ENCODE results near the gene BCL2. TPM values are rescaled to one million over a fixed set of nuclear protein-coding genes. Genes with fewer than 3 reads are reported as not detected.

Gene BCL2
- total RNA-seq, 4 donors from 2014 or later = 16.2 to 54.5 (median 20.7) TPM

GRCh38 chr18:63213936-63214671, 105.5 kb downstream of the BCL2 start:
- peak overlapping the region in 2 of 4 donors; percentile 35 to 58 for H3K27ac ChIP-seq
- peaks cover 0 to 7% (median 0%) of the 10 kb centered on the region in 4 donors for H3K4me1 ChIP-seq
- no peak overlapping the region for H3K4me3 ChIP-seq
- H3K27me3 ChIP-seq = no peaks in the 10 kb centered on the region
- no peak for TF ChIP-seq POLR2A (IDR thresholded peaks at IDR 0.05)
- TF ChIP-seq CTCF (IDR thresholded peaks at IDR 0.05) = no peak
- H3K36me3 ChIP-seq = no peaks in the 10 kb centered on the region
- no peaks in the 10 kb centered on the region for H3K9me3 ChIP-seq
- no peak for DNase-seq

GRCh38 chr18:63213331-63213900, 106.2 kb downstream of the BCL2 start:
- no peak overlapping the region for H3K4me3 ChIP-seq
- no peaks in the 10 kb centered on the region for H3K36me3 ChIP-seq
- TF ChIP-seq POLR2A (IDR thresholded peaks at IDR 0.05) = no peak
- no peak for TF ChIP-seq CTCF (IDR thresholded peaks at IDR 0.05)
- no peaks in the 10 kb centered on the region for H3K27me3 ChIP-seq
- peaks cover 0 to 7% (median 0%) of the 10 kb centered on the region in 4 donors for H3K4me1 ChIP-seq
- H3K27ac ChIP-seq = peak overlapping the region in 3 of 4 donors; percentile 11 to 58 (median 40)
- DNase-seq = no peak
- no peaks in the 10 kb centered on the region for H3K9me3 ChIP-seq

- DNase-seq = no peak
- Histone ChIP-seq H3K4me3 (no peak overlapping the region), H3K27me3 (no peaks in the 10 kb centered on the region), H3K36me3 (no peaks in the 10 kb centered on the region), H3K9me3 (no peaks in the 10 kb centered on the region), H3K4me1 (peaks cover 0 to 14% (median 0%) of the 10 kb centered on the region in 4 donors), H3K27ac (no peak overlapping the region)
- TF ChIP-seq POLR2A (IDR thresholded peaks at IDR 0.05) = no peak
- TF ChIP-seq CTCF (IDR thresholded peaks at IDR 0.05) = no peak
These were observed 109.0 kb downstream of the BCL2 start for GRCh38 chr18:63210521-63210920.

- Histone ChIP-seq H3K27me3 (no peaks in the 10 kb centered on the region), H3K27ac (peak overlapping the region in 1 of 4 donors; percentile 68), H3K9me3 (no peaks in the 10 kb centered on the region), H3K4me1 (peaks cover 0 to 14% (median 0%) of the 10 kb centered on the region in 4 donors), H3K36me3 (no peaks in the 10 kb centered on the region), H3K4me3 (no peak overlapping the region)
- no peak for DNase-seq
- TF ChIP-seq CTCF (IDR thresholded peaks at IDR 0.05) (no peak), POLR2A (IDR thresholded peaks at IDR 0.05) (no peak)
These were observed 110.9 kb downstream of the BCL2 start for GRCh38 chr18:63208676-63209075.

GRCh38 chr18:63207835-63208234, 111.7 kb downstream of the BCL2 start:
- no peaks in the 10 kb centered on the region for H3K36me3 ChIP-seq
- H3K27me3 ChIP-seq = no peaks in the 10 kb centered on the region
- H3K4me3 ChIP-seq = no peak overlapping the region
- TF ChIP-seq CTCF (IDR thresholded peaks at IDR 0.05) (no peak), POLR2A (IDR thresholded peaks at IDR 0.05) (no peak)
- H3K4me1 ChIP-seq = peaks cover 0 to 14% (median 0%) of the 10 kb centered on the region in 4 donors
- peak overlapping the region in 1 of 4 donors; percentile 76 for H3K27ac ChIP-seq
- no peaks in the 10 kb centered on the region for H3K9me3 ChIP-seq
- DNase-seq = no peak

All from Peyer's patch (tissue), 4 donors.